Lower lobe of right lung (tissue), 2 donors: ENCODE measurements around the gene MKI67. TPM values are rescaled to one million over a fixed set of nuclear protein-coding genes. Genes with fewer than 3 reads are reported as not detected.

ENCODE experiments used
- ATAC-seq, 2 donors: fragments of 200-7000 bp; cut with Tn5 transposase; one replicate each; pipeline ENCODE4 v1.9.1; 2020 to 2022; ENCODE audit warnings: mild to moderate bottlenecking in 2 of 2, moderate library complexity in 2 of 2
- DNase-seq: peaks from one replicate; pipeline ENCODE4 v3.0.0-alpha.2; 2020
- H3K27ac ChIP-seq: fragments of 200-600 bp; one replicate; pipeline ENCODE4 v1.8.0; 2022
- H3K27me3 ChIP-seq: fragments of 200-600 bp; one replicate; pipeline ENCODE4 v1.8.0; 2022; ENCODE audit warnings: low read depth
- H3K36me3 ChIP-seq: fragments of 200-600 bp; one replicate; pipeline ENCODE4 v1.8.0; 2022; ENCODE audit warnings: mild to moderate bottlenecking
- H3K4me1 ChIP-seq: fragments of 200-600 bp; one replicate; pipeline ENCODE4 v1.8.0; 2022
- H3K4me3 ChIP-seq: fragments of 200-600 bp; one replicate; pipeline ENCODE4 v1.8.0; 2022; ENCODE audit warnings: mild to moderate bottlenecking
- H3K9me3 ChIP-seq: fragments of 200-600 bp; one replicate; pipeline ENCODE4 v1.8.0; 2022
- intact Hi-C: fragments of 100-400 bp; cut with DNase I; formaldehyde crosslinking; loops from one replicate; pipeline ENCODE4 v1.11.0; 2022
- total RNA-seq: library from RNA; stranded (reverse); fragmentation: NEBNext Ultra II Directional; extraction: Animal tissue kit (Norgen Biotek cat#: 25700); gene quantifications from one replicate; pipeline ENCODE4 v1.2.1, GENCODE V29; 2021
- TF ChIP-seq, protein P1 (sequence below): fragments of 200-600 bp; IDR thresholded peaks from one replicate; pipeline ENCODE4 v1.8.0; 2022; ENCODE audit warnings: antibody characterized with exemption, mild to moderate bottlenecking
- donor health status: DM: no; HTN: yes; CAD: no; lungs with severe emphysema.

The MKI67 gene
- total RNA-seq, 1 donor from 2014 or later = 4.8 TPM

DNA sequence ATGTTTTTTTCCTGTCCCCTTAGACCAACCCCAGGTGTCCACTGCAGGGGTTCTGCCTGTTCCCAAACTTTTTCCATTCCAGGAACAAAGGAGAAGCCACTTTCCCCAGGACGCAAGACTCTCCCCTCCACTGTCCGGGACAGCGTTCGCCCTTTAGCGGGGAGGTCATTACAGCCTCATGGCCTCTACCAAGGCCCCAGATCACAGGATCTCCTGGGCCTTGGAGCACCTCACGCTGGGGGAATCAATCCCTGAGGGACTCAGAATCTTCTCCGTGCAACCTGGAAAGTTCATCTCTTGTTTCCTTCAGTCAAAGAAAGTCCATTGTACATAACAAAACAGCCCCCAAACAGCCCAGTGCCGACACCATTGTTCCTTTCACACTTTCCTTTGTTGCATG lies 41.2 kb downstream of the MKI67 start:
- TF ChIP-seq, protein P1, sequence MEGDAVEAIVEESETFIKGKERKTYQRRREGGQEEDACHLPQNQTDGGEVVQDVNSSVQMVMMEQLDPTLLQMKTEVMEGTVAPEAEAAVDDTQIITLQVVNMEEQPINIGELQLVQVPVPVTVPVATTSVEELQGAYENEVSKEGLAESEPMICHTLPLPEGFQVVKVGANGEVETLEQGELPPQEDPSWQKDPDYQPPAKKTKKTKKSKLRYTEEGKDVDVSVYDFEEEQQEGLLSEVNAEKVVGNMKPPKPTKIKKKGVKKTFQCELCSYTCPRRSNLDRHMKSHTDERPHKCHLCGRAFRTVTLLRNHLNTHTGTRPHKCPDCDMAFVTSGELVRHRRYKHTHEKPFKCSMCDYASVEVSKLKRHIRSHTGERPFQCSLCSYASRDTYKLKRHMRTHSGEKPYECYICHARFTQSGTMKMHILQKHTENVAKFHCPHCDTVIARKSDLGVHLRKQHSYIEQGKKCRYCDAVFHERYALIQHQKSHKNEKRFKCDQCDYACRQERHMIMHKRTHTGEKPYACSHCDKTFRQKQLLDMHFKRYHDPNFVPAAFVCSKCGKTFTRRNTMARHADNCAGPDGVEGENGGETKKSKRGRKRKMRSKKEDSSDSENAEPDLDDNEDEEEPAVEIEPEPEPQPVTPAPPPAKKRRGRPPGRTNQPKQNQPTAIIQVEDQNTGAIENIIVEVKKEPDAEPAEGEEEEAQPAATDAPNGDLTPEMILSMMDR = no peak
- intact Hi-C loops = no loop called here
- Histone ChIP-seq H3K36me3 (peaks cover 49% of the 10 kb centered on the region), H3K27ac (no peak overlapping the region), H3K27me3 (no peaks in the 10 kb centered on the region), H3K4me3 (no peak overlapping the region), H3K9me3 (no peaks in the 10 kb centered on the region), H3K4me1 (no peaks in the 10 kb centered on the region)
- no peak for DNase-seq
- no peak for ATAC-seq

- intact Hi-C loops = no loop called here
- TF ChIP-seq, protein P1 = no peak
- no peak for DNase-seq
- no peaks in the 10 kb centered on the region for H3K27me3 ChIP-seq
- no peak for ATAC-seq
- no peaks in the 10 kb centered on the region for H3K9me3 ChIP-seq
- H3K27ac ChIP-seq = no peak overlapping the region
- H3K36me3 ChIP-seq = peaks cover 55% of the 10 kb centered on the region
- no peaks in the 10 kb centered on the region for H3K4me1 ChIP-seq
- H3K4me3 ChIP-seq = no peak overlapping the region
Measured at GRCh38 chr10:128084364-128084763, 41.9 kb downstream of the MKI67 start.

GRCh38 chr10:128083191-128083895 lies 42.9 kb downstream of the MKI67 start:
- intact Hi-C loops = no loop called here
- no peaks in the 10 kb centered on the region for H3K9me3 ChIP-seq
- H3K27ac ChIP-seq = no peak overlapping the region
- no peak for ATAC-seq
- DNase-seq = no peak
- H3K4me1 ChIP-seq = no peaks in the 10 kb centered on the region
- H3K4me3 ChIP-seq = no peak overlapping the region
- TF ChIP-seq, protein P1 = no peak
- peaks cover 66% of the 10 kb centered on the region for H3K36me3 ChIP-seq
- no peaks in the 10 kb centered on the region for H3K27me3 ChIP-seq

- DNase-seq = no peak
- Histone ChIP-seq H3K36me3 (peaks cover 82% of the 10 kb centered on the region), H3K27ac (no peak overlapping the region), H3K9me3 (no peaks in the 10 kb centered on the region), H3K27me3 (no peaks in the 10 kb centered on the region), H3K4me3 (no peak overlapping the region), H3K4me1 (no peaks in the 10 kb centered on the region)
- TF ChIP-seq, protein P1 = no peak
- intact Hi-C loops = no loop called here
- ATAC-seq = no peak
Measured at GRCh38 chr10:128081720-128082119, 44.5 kb downstream of the MKI67 start.

GRCh38 chr10:128081222-128081621 lies 45.0 kb downstream of the MKI67 start:
- Histone ChIP-seq H3K36me3 (peaks cover 87% of the 10 kb centered on the region), H3K4me3 (no peak overlapping the region), H3K27ac (no peak overlapping the region), H3K9me3 (no peaks in the 10 kb centered on the region), H3K4me1 (no peaks in the 10 kb centered on the region), H3K27me3 (no peaks in the 10 kb centered on the region)
- DNase-seq (no peak), ATAC-seq (no peak)
- intact Hi-C loops = no loop called here
- TF ChIP-seq, protein P1 = no peak
